ENCODE data around the gene PLA2G4D. TPM values are rescaled to one million over a fixed set of nuclear protein-coding genes. Genes with fewer than 3 reads are reported as not detected.

The PLA2G4D gene
- total RNA-seq, 1 donor from 2014 or later, result not detected

GRCh38 chr15:42050484-42051255, 43.7 kb downstream of the PLA2G4D start:
- H3K27ac Mint-ChIP-seq (ENCODE audit: unreplicated experiment), result no peak overlapping the region

GRCh38 chr15:42048821-42049200, 45.6 kb downstream of the PLA2G4D start:
- no peak overlapping the region for H3K4me3 Mint-ChIP-seq (ENCODE audit: unreplicated experiment)
- DNase-seq (ENCODE audit: low spot score), result no peak
- H3K27ac Mint-ChIP-seq (ENCODE audit: unreplicated experiment), result no peak overlapping the region
- no peaks in the 10 kb centered on the region for H3K36me3 Mint-ChIP-seq (ENCODE audit: low read depth)
- TF ChIP-seq CTCF (IDR thresholded peaks at IDR 0.05), result no peak
- no peaks in the 10 kb centered on the region for H3K9me3 Mint-ChIP-seq (ENCODE audit: low read depth)
- peaks cover 3% of the 10 kb centered on the region for H3K4me1 Mint-ChIP-seq (ENCODE audit: low read depth)
- H3K27me3 Mint-ChIP-seq (ENCODE audit: low read depth), result peaks cover 19% of the 10 kb centered on the region

More at GRCh38 chr15:42050484-42051255, 43.7 kb downstream of the PLA2G4D start:
- no peak for TF ChIP-seq CTCF (IDR thresholded peaks at IDR 0.05)
- Mint-ChIP-seq H3K36me3 (ENCODE audit: low read depth) (no peaks in the 10 kb centered on the region), H3K9me3 (ENCODE audit: low read depth) (no peaks in the 10 kb centered on the region), H3K4me1 (ENCODE audit: low read depth) (peaks cover 6% of the 10 kb centered on the region), H3K27me3 (ENCODE audit: low read depth) (peaks cover 16% of the 10 kb centered on the region), H3K4me3 (ENCODE audit: unreplicated experiment) (no peak overlapping the region)
- no peak for DNase-seq (ENCODE audit: low spot score)

- Mint-ChIP-seq H3K27me3 (ENCODE audit: low read depth) (peaks cover 19% of the 10 kb centered on the region), H3K9me3 (ENCODE audit: low read depth) (no peaks in the 10 kb centered on the region), H3K36me3 (ENCODE audit: low read depth) (no peaks in the 10 kb centered on the region), H3K4me3 (ENCODE audit: unreplicated experiment) (no peak overlapping the region), H3K4me1 (ENCODE audit: low read depth) (peaks cover 3% of the 10 kb centered on the region), H3K27ac (ENCODE audit: unreplicated experiment) (no peak overlapping the region)
- no peak for DNase-seq (ENCODE audit: low spot score)
- TF ChIP-seq CTCF (IDR thresholded peaks at IDR 0.05), result no peak
These were observed 46.1 kb downstream of the PLA2G4D start for GRCh38 chr15:42048080-42048820.

- no peak for DNase-seq (ENCODE audit: low spot score)
- H3K9me3 Mint-ChIP-seq (ENCODE audit: low read depth), result no peaks in the 10 kb centered on the region
- H3K27ac Mint-ChIP-seq (ENCODE audit: unreplicated experiment), result no peak overlapping the region
- H3K4me1 Mint-ChIP-seq (ENCODE audit: low read depth), result peaks cover 3% of the 10 kb centered on the region
- TF ChIP-seq CTCF (IDR thresholded peaks at IDR 0.05), result no peak
- H3K4me3 Mint-ChIP-seq (ENCODE audit: unreplicated experiment), result no peak overlapping the region
- peaks cover 19% of the 10 kb centered on the region for H3K27me3 Mint-ChIP-seq (ENCODE audit: low read depth)
- H3K36me3 Mint-ChIP-seq (ENCODE audit: low read depth), result no peaks in the 10 kb centered on the region
These were observed 47.8 kb downstream of the PLA2G4D start for GRCh38 chr15:42046597-42046996.

GRCh38 chr15:42045211-42045615, 49.1 kb downstream of the PLA2G4D start:
- Mint-ChIP-seq H3K4me3 (ENCODE audit: unreplicated experiment) (no peak overlapping the region), H3K4me1 (ENCODE audit: low read depth) (no peaks in the 10 kb centered on the region), H3K36me3 (ENCODE audit: low read depth) (no peaks in the 10 kb centered on the region), H3K9me3 (ENCODE audit: low read depth) (no peaks in the 10 kb centered on the region), H3K27ac (ENCODE audit: unreplicated experiment) (no peak overlapping the region), H3K27me3 (ENCODE audit: low read depth) (peaks cover 16% of the 10 kb centered on the region)
- DNase-seq (ENCODE audit: low spot score), result no peak
- TF ChIP-seq CTCF (IDR thresholded peaks at IDR 0.05), result no peak

All from chondrocyte (in vitro differentiated cells).